HCT116 (cell line): ENCODE data around the gene WDR90. TPM values are rescaled to one million over a fixed set of nuclear protein-coding genes. Genes with fewer than 3 reads are reported as not detected.
"Not testable (repeated sequence)": the region's sequence is repeated elsewhere in the genome, so short reads cannot be mapped to it uniquely, and the experiment has no call there.

Experiments
- ATAC-seq: fragments of 200-7000 bp; cut with Tn5 transposase; 2 replicates; pipeline ENCODE4 v1.9.1; 2020; ENCODE audit warnings: mild to moderate bottlenecking, moderate library complexity
- BruUV-seq: library from RNA; stranded (reverse); fragments of 400-500 nt; replicated peaks from 2 replicates; lab custom pipeline; 2021; lab: Mats Ljungman, UMichigan
- CTCF ChIA-PET: fragments of 300-600 bp; sonication (Branson Sonifier 250); formaldehyde crosslinking; loops from one replicate; lab custom pipeline; 2021; ENCODE audit warnings: antibody characterized with exemption; lab: Charles Lee
- POLR2A ChIA-PET: fragments of 300-600, 350-600 bp; sonication (Branson Sonifier 250); formaldehyde crosslinking; loops from one replicate; lab custom pipeline; 2021; ENCODE audit warnings: antibody characterized with exemption; lab: Charles Lee
- RAD21 ChIA-PET, 2 experiments: fragments of 300-600 bp; sonication (Branson Sonifier 250); formaldehyde crosslinking; loops; one replicate each; lab custom pipeline; 2023; ENCODE audit warnings: low total read pairs in 2 of 2; ENCODE audit not compliant: uncharacterized antibody in 2 of 2, unreplicated experiment in 2 of 2, low non-redundant PET in 1 of 2; lab: Charles Lee
- DNase-seq: peaks from one replicate; pipeline ENCODE4 v3.0.0-alpha.2; 2010; ENCODE audit warnings: low read depth, low spot score
- H2AFZ ChIP-seq: fragments of 200-600 bp; shearing (Covaris generic), sonication (generic); 2 replicates; pipeline ENCODE4 v1.6.1; 2017; ENCODE audit warnings: low read depth, mixed run types, mixed read lengths, antibody characterized with exemption, low read length; ENCODE audit not compliant: poor library complexity, severe bottlenecking
- H3K27ac ChIP-seq: 2 replicates; pipeline ENCODE4 v1.5.1; 2012; ENCODE audit warnings: low read depth, low read length
- H3K27me3 ChIP-seq: fragments of 200-600 bp; sonication (generic); 2 replicates; pipeline ENCODE4 v1.6.1; 2016; ENCODE audit warnings: mixed run types, low read length, mixed read lengths; ENCODE audit not compliant: insufficient read depth
- H3K36me3 ChIP-seq, 2 experiments: fragments of 200-500 bp in 1 of 2; fragments of 200-600 bp in 1 of 2; sonication (Bioruptor generic) in 1 of 2; sonication (generic) in 1 of 2; 2 replicates each; pipeline versions ENCODE4 v1.5.1 to v1.6.1; 2014 to 2016; ENCODE audit warnings: low read length in 2 of 2, inconsistent platforms in 1 of 2, mixed read lengths in 1 of 2, mixed run types in 1 of 2; ENCODE audit not compliant: insufficient read depth in 2 of 2, control insufficient read depth in 1 of 2
- H3K4me1 ChIP-seq, 2 experiments: fragments of 200-600 bp in 1 of 2; sonication (generic) in 1 of 2; 2 replicates each; pipeline versions ENCODE4 v1.5.1 to v1.6.1; 2012 to 2017; ENCODE audit warnings: low read length in 2 of 2, inconsistent platforms in 1 of 2, mild to moderate bottlenecking in 1 of 2, mixed read lengths in 1 of 2, mixed run types in 1 of 2, moderate library complexity in 1 of 2; ENCODE audit not compliant: insufficient read depth in 2 of 2, control insufficient read depth in 1 of 2
- H3K4me2 ChIP-seq: fragments of 200-600 bp; sonication (generic); 2 replicates; pipeline ENCODE4 v1.6.1; 2017; ENCODE audit warnings: mixed run types, low read length, mixed read lengths
- H3K4me3 ChIP-seq, 2 experiments: fragments of 200-600 bp in 1 of 2; sonication (generic) in 1 of 2; replicated peaks in 1 of 2; 2 replicates each; pipeline ENCODE4 v1.5.1; 2011 to 2016; ENCODE audit warnings: low read length in 2 of 2, control low read depth in 1 of 2, low read depth in 1 of 2, mild to moderate bottlenecking in 1 of 2, mixed read lengths in 1 of 2, mixed run types in 1 of 2
- H3K79me2 ChIP-seq: fragments of 200-600 bp; sonication (generic); 2 replicates; pipeline ENCODE4 v1.6.1; 2017; ENCODE audit warnings: mild to moderate bottlenecking, mixed run types, low read length, moderate library complexity, mixed read lengths; ENCODE audit not compliant: insufficient read depth
- H3K9ac ChIP-seq: fragments of 200-600 bp; sonication (generic); 2 replicates; pipeline ENCODE4 v1.6.1; 2016; ENCODE audit warnings: low read length, mixed read lengths
- H3K9me2 ChIP-seq: fragments of 200-600 bp; sonication (generic), shearing (Covaris generic); 2 replicates; pipeline ENCODE4 v1.6.1; 2017; ENCODE audit warnings: mixed run types, mild to moderate bottlenecking, moderate library complexity; ENCODE audit not compliant: insufficient read depth
- H3K9me3 ChIP-seq, 2 experiments: fragments of 200-500 bp in 1 of 2; fragments of 200-600 bp in 1 of 2; sonication (Bioruptor generic) in 1 of 2; sonication (generic) in 1 of 2; 2 replicates each; pipeline ENCODE4 v1.6.1; 2014 to 2017; ENCODE audit warnings: low read length in 2 of 2, mixed read lengths in 2 of 2, inconsistent platforms in 1 of 2, low read depth in 1 of 2, mild to moderate bottlenecking in 1 of 2, mixed run types in 1 of 2, moderate library complexity in 1 of 2; ENCODE audit not compliant: control insufficient read depth in 1 of 2, insufficient read depth in 1 of 2
- H4K20me1 ChIP-seq: fragments of 200-600 bp; sonication (generic), shearing (Covaris generic); 2 replicates; pipeline ENCODE4 v1.6.1; 2017; ENCODE audit warnings: mixed run types, mild to moderate bottlenecking, moderate library complexity; ENCODE audit not compliant: insufficient read depth
- ATF3 ChIP-seq: IDR thresholded peaks from 2 replicates; pipeline ENCODE4 v1.6.1; 2012
- CBX3 ChIP-seq: IDR thresholded peaks from 2 replicates; pipeline ENCODE4 v1.6.1; 2012; ENCODE audit warnings: low read depth
- CTCF ChIP-seq, 3 experiments: fragments of 200-600 bp in 1 of 3; sonication (generic) in 1 of 3; IDR thresholded peaks in 2 of 3; conservative IDR thresholded peaks in 1 of 3; 2 replicates each; pipeline ENCODE4 v1.5.1; 2012 to 2017; ENCODE audit warnings: low read depth in 2 of 3, low read length in 2 of 3, antibody characterized with exemption in 1 of 3, borderline replicate concordance in 1 of 3, control low read depth in 1 of 3, mild to moderate bottlenecking in 1 of 3, mixed read lengths in 1 of 3, mixed run types in 1 of 3, moderate library complexity in 1 of 3; ENCODE audit not compliant: insufficient read depth in 1 of 3
- EZH2 ChIP-seq: fragments of 200-600 bp; sonication (generic); IDR thresholded peaks from 2 replicates; pipeline ENCODE4 v1.6.1; 2017; ENCODE audit warnings: antibody characterized with exemption, mixed run types
- FOSL1 ChIP-seq: IDR thresholded peaks from 2 replicates; pipeline ENCODE4 v1.6.1; 2012; ENCODE audit warnings: low read depth
- JUND ChIP-seq: IDR thresholded peaks from 2 replicates; pipeline ENCODE4 v1.6.1; 2012
- POLR2A ChIP-seq: IDR thresholded peaks from 2 replicates; pipeline ENCODE4 v1.7.0; 2011; ENCODE audit warnings: borderline replicate concordance; ENCODE audit not compliant: insufficient read depth, insufficient read length; ENCODE audit errors: extremely low read depth
- POLR2AphosphoS5 ChIP-seq: IDR thresholded peaks from 2 replicates; pipeline ENCODE4 v1.6.1; 2011; ENCODE audit warnings: mild to moderate bottlenecking, low read depth, low read length, moderate library complexity
- RAD21 ChIP-seq: IDR thresholded peaks from 2 replicates; pipeline ENCODE4 v1.6.1; 2012; ENCODE audit warnings: low read depth, mild to moderate bottlenecking
- SIN3A ChIP-seq: IDR thresholded peaks from 2 replicates; pipeline ENCODE4 v1.6.1; 2012; ENCODE audit warnings: low read depth
- SP1 ChIP-seq: IDR thresholded peaks from 2 replicates; pipeline ENCODE4 v1.6.1; 2012; ENCODE audit warnings: low read depth
- SRF ChIP-seq: IDR thresholded peaks from 2 replicates; pipeline ENCODE4 v1.6.1; 2012; ENCODE audit warnings: low read depth
- YY1 ChIP-seq: IDR thresholded peaks from 2 replicates; pipeline ENCODE4 v1.6.1; 2011; ENCODE audit warnings: low read length, low read depth, moderate library complexity, mild to moderate bottlenecking; ENCODE audit not compliant: insufficient replicate concordance; ENCODE audit errors: extremely low read depth
- ZFX ChIP-seq: fragments of 450-650 bp; IDR thresholded peaks from 2 replicates; pipeline ENCODE4 v1.6.1; 2017
- intact Hi-C: fragments of 100-400 bp; cut with micrococcal nuclease; formaldehyde crosslinking; loops from 2 replicates; pipeline ENCODE4 v1.10.0; 2022
- total RNA-seq: library from RNA; stranded (reverse); gene quantifications from one replicate; pipeline ENCODE4 v1.2.1, GENCODE V29; 2021; ENCODE audit not compliant: unreplicated experiment

The WDR90 gene
- total RNA-seq, 1 experiment from 2014 or later, result 73.7 TPM

- TF ChIP-seq SIN3A, result no peak
- TF ChIP-seq POLR2AphosphoS5, result no peak
- no peak for TF ChIP-seq POLR2A
- no peak for TF ChIP-seq JUND
Measured at GRCh38 chr16:689175-689897, 40.2 kb downstream of the WDR90 start (continued).

- H3K27me3 ChIP-seq, H3K27ac ChIP-seq, POLR2A ChIA-PET, H3K4me3 ChIP-seq, H3K9ac ChIP-seq, H3K36me3 ChIP-seq, H3K9me3 ChIP-seq, CTCF ChIA-PET, H4K20me1 ChIP-seq, H2AFZ ChIP-seq, RAD21 ChIA-PET, ATAC-seq, intact Hi-C loops, BruUV-seq, DNase-seq, H3K9me2 ChIP-seq, H3K4me2 ChIP-seq: not testable (repeated sequence)
- H3K79me2 ChIP-seq, result peaks cover 17% of the 10 kb centered on the region; the same call in 1 of the 2 replicates
- peaks cover 16 to 40% of the 10 kb centered on the region in 2 experiments for H3K4me1 ChIP-seq
Measured at GRCh38 chr16:691242-691641, 42.1 kb downstream of the WDR90 start.

- POLR2A ChIA-PET, result no interaction called here
- Histone ChIP-seq H3K9ac (no peak overlapping the region), H3K9me3 (no peaks in the 10 kb centered on the region), H3K4me3 (no peak overlapping the region), H3K36me3 (no peaks in the 10 kb centered on the region), H3K9me2 (no peaks in the 10 kb centered on the region), H2AFZ (no peak overlapping the region), H3K4me1 (peaks cover 18 to 46% of the 10 kb centered on the region in 2 experiments), H3K79me2 (peaks cover 13% of the 10 kb centered on the region; the same call in 1 of the 2 replicates), H4K20me1 (no peaks in the 10 kb centered on the region), H3K4me2 (no peak overlapping the region), H3K27me3 (no peaks in the 10 kb centered on the region), H3K27ac (no peak overlapping the region)
- intact Hi-C loops, result no loop called here
- DNase-seq (no peak), ATAC-seq (no peak)
- RAD21 ChIA-PET, result no interaction called here
- CTCF ChIA-PET, result interaction anchor here (0.7 kb wide), 1 partner anchor 109 kb away, joined by 5 read pairs; no protein-coding TSS in a partner anchor
- BruUV-seq, result TSS peak; percentile 52
- TF ChIP-seq SRF (no peak), JUND (no peak), YY1 (no peak), POLR2AphosphoS5 (no peak; the same call in 1 of the 2 replicates), FOSL1 (no peak), CBX3 (no peak), EZH2 (no peak), POLR2A (no peak), CTCF (IDR thresholded peaks at IDR 0.05 in 2 of 3, conservative IDR thresholded peaks at IDR 0.05 in 1 of 3; ENCODE audit: borderline replicate concordance in 1 of 3, insufficient read depth in 1 of 3, low read depth in 2 of 3, low read length in 2 of 3) (no peak), RAD21 (no peak), SP1 (no peak), ZFX (no peak), ATF3 (no peak)
Measured at GRCh38 chr16:692356-693108, 43.4 kb downstream of the WDR90 start.
